Endothelial cell of umbilical vein (primary cell): ENCODE measurements around the gene DISP1. TPM values are rescaled to one million over a fixed set of nuclear protein-coding genes. Genes with fewer than 3 reads are reported as not detected.

Experiments
- BruUV-seq: library from RNA; stranded (reverse); fragments of 400-500 nt; replicated peaks from 2 replicates; lab custom pipeline; 2021; lab: Mats Ljungman, UMichigan
- CTCF ChIA-PET: fragments of 300-600, 350-600 bp; sonication (Branson Sonifier 250); formaldehyde crosslinking; loops from one replicate; lab custom pipeline; 2021; ENCODE audit warnings: antibody characterized with exemption, inconsistent platforms; lab: Charles Lee
- POLR2A ChIA-PET: fragments of 300-600, 350-600 bp; sonication (Branson Sonifier 250); formaldehyde crosslinking; loops from one replicate; lab custom pipeline; 2021; ENCODE audit warnings: antibody characterized with exemption, inconsistent platforms; lab: Charles Lee
- DNase-seq: peaks from one replicate; pipeline ENCODE4 v3.0.0-alpha.2; 2011; ENCODE audit warnings: low read depth, low spot score
- FAIRE-seq: peaks from 2 replicates; lab custom pipeline; 2011; peaks lifted over from hg19 to GRCh38; lab: Jason Lieb, UNC
- H2AFZ ChIP-seq: 2 replicates; pipeline ENCODE4 v1.6.0; 2012; ENCODE audit warnings: low read depth, low read length, control low read depth, inconsistent platforms
- H3K27ac ChIP-seq: 2 replicates; pipeline ENCODE4 v1.5.1; 2011; ENCODE audit warnings: low read depth, mild to moderate bottlenecking, control low read depth, low read length, moderate library complexity; ENCODE audit not compliant: insufficient read depth
- H3K27me3 ChIP-seq, 2 experiments: 2 replicates each; pipeline versions ENCODE4 v1.6.0 to v1.6.1; 2011; ENCODE audit warnings: low read length in 2 of 2, mixed read lengths in 1 of 2; ENCODE audit not compliant: control insufficient read depth in 2 of 2, insufficient read depth in 2 of 2
- H3K36me3 ChIP-seq, 2 experiments: 2 replicates in 1 of 2; 3 replicates in 1 of 2; pipeline ENCODE4 v1.5.1; 2011; ENCODE audit warnings: low read length in 2 of 2, mild to moderate bottlenecking in 1 of 2, moderate library complexity in 1 of 2; ENCODE audit not compliant: control insufficient read depth in 2 of 2, insufficient read depth in 2 of 2; ENCODE audit errors: extremely low read depth in 1 of 2
- H3K4me1 ChIP-seq: 3 replicates; pipeline ENCODE4 v1.5.1; 2011; ENCODE audit warnings: mild to moderate bottlenecking, low read length; ENCODE audit not compliant: control insufficient read depth, insufficient read depth; ENCODE audit errors: extremely low read depth
- H3K4me2 ChIP-seq: 2 replicates; pipeline ENCODE4 v1.6.1; 2011; ENCODE audit warnings: low read length, control low read depth, mixed read lengths; ENCODE audit not compliant: insufficient read depth
- H3K4me3 ChIP-seq, 3 experiments: fragments of 200-600 bp in 1 of 3; sonication (generic), shearing (Covaris generic) in 1 of 3; replicated peaks in 1 of 3; 2 replicates each; pipeline ENCODE4 v1.5.1; 2011 to 2016; ENCODE audit warnings: control low read depth in 3 of 3, low read length in 3 of 3, mild to moderate bottlenecking in 2 of 3, inconsistent platforms in 1 of 3, low read depth in 1 of 3, moderate library complexity in 1 of 3; ENCODE audit not compliant: insufficient read depth in 1 of 3
- H3K79me2 ChIP-seq: 2 replicates; pipeline ENCODE4 v1.6.0; 2012; ENCODE audit warnings: low read length, inconsistent platforms; ENCODE audit not compliant: control insufficient read depth, insufficient read depth
- H3K9ac ChIP-seq: replicated peaks from 2 replicates; pipeline ENCODE3; 2011; ENCODE audit warnings: low read length, control low read depth; ENCODE audit not compliant: insufficient read depth; ENCODE audit errors: extremely low read depth
- H3K9me1 ChIP-seq: replicated peaks from 3 replicates; pipeline ENCODE4 v1.6.0; 2011; ENCODE audit warnings: mild to moderate bottlenecking, low read length; ENCODE audit not compliant: control insufficient read depth, insufficient read depth; ENCODE audit errors: extremely low read depth
- H3K9me3 ChIP-seq: replicated peaks from 2 replicates; pipeline ENCODE4 v1.5.1; 2012; ENCODE audit warnings: low read length, inconsistent platforms; ENCODE audit not compliant: control insufficient read depth, insufficient read depth
- H4K20me1 ChIP-seq: replicated peaks from 2 replicates; pipeline ENCODE3; 2011; ENCODE audit warnings: mild to moderate bottlenecking, low read length; ENCODE audit not compliant: control insufficient read depth, insufficient read depth; ENCODE audit errors: extremely low read depth
- CTCF ChIP-seq, 2 donors: IDR thresholded peaks; 1 replicate in 1 of 2; 2 replicates in 1 of 2; pipeline ENCODE4 v1.5.1; 2011; ENCODE audit warnings: low read length in 2 of 2, mild to moderate bottlenecking in 2 of 2, moderate library complexity in 2 of 2, control low read depth in 1 of 2, inconsistent platforms in 1 of 2, low read depth in 1 of 2; ENCODE audit not compliant: insufficient read depth in 1 of 2; ENCODE audit errors: extremely low read depth in 1 of 2
- EZH2 ChIP-seq: IDR thresholded peaks from 2 replicates; pipeline ENCODE4 v1.6.1; 2012; ENCODE audit warnings: borderline replicate concordance, low read depth, mild to moderate bottlenecking, moderate library complexity, low read length, inconsistent platforms; ENCODE audit not compliant: severe bottlenecking
- FOS ChIP-seq: IDR thresholded peaks from 2 replicates; pipeline ENCODE4 v1.6.1; 2011; ENCODE audit warnings: mild to moderate bottlenecking, low read length, moderate library complexity, borderline replicate concordance; ENCODE audit not compliant: insufficient read depth
- GATA2 ChIP-seq: IDR thresholded peaks from 2 replicates; pipeline ENCODE4 v1.7.0; 2011; ENCODE audit warnings: low read depth, mild to moderate bottlenecking, moderate library complexity, mixed read lengths, low read length; ENCODE audit not compliant: insufficient read length, insufficient read depth
- JUN ChIP-seq: IDR thresholded peaks from 2 replicates; pipeline ENCODE4 v1.6.1; 2011; ENCODE audit warnings: borderline replicate concordance, low read depth; ENCODE audit not compliant: insufficient read length, insufficient read depth
- MYC ChIP-seq: IDR thresholded peaks from one replicate; pipeline ENCODE4 v1.6.1; 2011; ENCODE audit warnings: mild to moderate bottlenecking, low read depth, low read length
- POLR2A ChIP-seq: IDR thresholded peaks from 2 replicates; pipeline ENCODE4 v1.6.1; 2012; ENCODE audit warnings: low read depth, mild to moderate bottlenecking, control low read depth, low read length
- POLR2AphosphoS5 ChIP-seq: IDR thresholded peaks from 2 replicates; pipeline ENCODE4 v1.6.1; 2012; ENCODE audit warnings: low read depth, mild to moderate bottlenecking, control low read depth, low read length, moderate library complexity; ENCODE audit not compliant: insufficient read depth
- dilution Hi-C: fragments of 300-500 bp; cut with MboI; formaldehyde crosslinking; loops from one replicate; pipeline ENCODE4 v1.15.0; 2019; ENCODE audit warnings: low sequenced_read_pairs; ENCODE audit not compliant: extremely low pct_ligation_motif_present
- intact Hi-C: fragments of 100-400 bp; cut with micrococcal nuclease; formaldehyde crosslinking; loops from one replicate; pipeline ENCODE4 v1.10.0; 2022
- polyA plus RNA-seq, 4 experiments: library from polyadenylated mRNA; depleted of rRNA in 3 of 4; stranded (reverse) in 3 of 4; unstranded in 1 of 4; fragments of >200 nt; gene quantifications; 2 replicates each; pipeline versions ENCODE4 v1.2.1 to v1.2.3, GENCODE V29; 2011 to 2012; ENCODE audit warnings: missing spikeins in 1 of 4
- total RNA-seq: library from RNA; stranded (reverse); gene quantifications from 2 replicates; pipeline ENCODE4 v1.2.3, GENCODE V29; 2021
- TF ChIP-seq, protein P1 (sequence below): IDR thresholded peaks from 2 replicates; pipeline ENCODE4 v1.6.1; 2011; ENCODE audit not compliant: insufficient read depth, insufficient read length

Gene DISP1
- total and polyA plus RNA-seq, 2 donors (not counting 3 experiments of a cell fraction or from before 2014, with no cell fraction given), result 3.9 TPM

DNA sequence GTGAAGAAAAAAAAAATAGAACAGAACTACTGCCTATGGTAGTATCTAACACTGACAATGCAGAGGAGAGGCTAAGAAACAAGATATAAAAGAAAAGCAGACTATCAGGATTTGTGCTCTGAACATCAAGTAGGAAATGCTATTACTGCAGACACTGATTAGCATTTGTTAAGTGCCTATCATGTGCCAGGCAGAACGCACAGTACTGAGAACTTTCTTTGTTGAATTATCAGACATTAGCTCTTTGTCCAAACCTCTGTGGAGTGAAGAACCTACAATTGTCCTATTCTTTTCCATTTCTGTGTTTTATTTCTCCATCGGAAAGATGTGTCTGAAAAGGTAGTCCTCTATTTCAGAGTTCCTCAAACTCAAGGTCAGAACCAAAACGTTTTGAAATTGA lies 30.5 kb upstream of the DISP1 start:
- H3K9me3 ChIP-seq, result no peaks in the 10 kb centered on the region
- DNase-seq (no peak), FAIRE-seq (no peak)
- dilution Hi-C loops, result loop anchor here (25.0 kb wide), 1 partner anchor 303 kb away; no protein-coding TSS in a partner anchor
- ChIA-PET CTCF (interaction anchor here (0.6 to 2.9 kb wide), 6 partner anchors 13 to 349 kb away, joined by 3 to 8 read pairs (median 4); no protein-coding TSS in a partner anchor), POLR2A (no interaction called here)
- peaks cover 22% of the 10 kb centered on the region for H3K4me1 ChIP-seq
- no peak overlapping the region for H3K27ac ChIP-seq
- H3K36me3 ChIP-seq, result no peaks in the 10 kb centered on the region
- no peak overlapping the region for H3K4me3 ChIP-seq
- no peaks in the 10 kb centered on the region for H3K79me2 ChIP-seq
- no TSS peak for BruUV-seq
- intact Hi-C loops, result no loop called here
- no peak overlapping the region for H3K4me2 ChIP-seq
- H3K27me3 ChIP-seq, result peaks cover 0 to 5% of the 10 kb centered on the region in 2 experiments
- no peak overlapping the region for H2AFZ ChIP-seq
- no peaks in the 10 kb centered on the region for H3K9me1 ChIP-seq
- TF ChIP-seq, protein P1, sequence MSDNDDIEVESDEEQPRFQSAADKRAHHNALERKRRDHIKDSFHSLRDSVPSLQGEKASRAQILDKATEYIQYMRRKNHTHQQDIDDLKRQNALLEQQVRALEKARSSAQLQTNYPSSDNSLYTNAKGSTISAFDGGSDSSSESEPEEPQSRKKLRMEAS, result no peak
- TF ChIP-seq MYC, result no peak
- no peak for TF ChIP-seq GATA2
- TF ChIP-seq POLR2A, result no peak
- TF ChIP-seq POLR2AphosphoS5, result no peak
- no peak for TF ChIP-seq CTCF (IDR thresholded peaks at IDR 0.05; ENCODE audit: extremely low read depth in 1 of 2, insufficient read depth in 1 of 2, low read depth in 1 of 2, low read length in 2 of 2)
- no peak for TF ChIP-seq JUN
- no peak for TF ChIP-seq EZH2
- TF ChIP-seq FOS, result no peak
- H3K9ac ChIP-seq, result no peak overlapping the region
- no peaks in the 10 kb centered on the region for H4K20me1 ChIP-seq
